Neuronal stem cell (in vitro differentiated cells): ENCODE data around the gene CILP.

Experiments used
- DNase-seq: peaks from one replicate; pipeline ENCODE4 v3.0.0-alpha.2; 2013; ENCODE audit warnings: low spot score
- H2AFZ ChIP-seq: one replicate; pipeline ENCODE4 v1.6.1; 2013; ENCODE audit warnings: mild to moderate bottlenecking, low read length, inconsistent platforms
- H2AK5ac ChIP-seq: 2 replicates; pipeline ENCODE4 v1.6.1; 2013; ENCODE audit warnings: low read depth, mild to moderate bottlenecking, inconsistent platforms, low read length, moderate library complexity, mixed read lengths
- H2BK120ac ChIP-seq: 2 replicates; pipeline ENCODE4 v1.6.1; 2013; ENCODE audit warnings: low read depth, mild to moderate bottlenecking, inconsistent platforms, low read length, moderate library complexity, mixed read lengths
- H2BK12ac ChIP-seq: one replicate; pipeline ENCODE4 v1.6.1; 2013; ENCODE audit warnings: low read length, inconsistent platforms
- H2BK15ac ChIP-seq: 2 replicates; pipeline ENCODE4 v1.6.1; 2013; ENCODE audit warnings: mild to moderate bottlenecking, low read length, inconsistent platforms, mixed read lengths
- H2BK5ac ChIP-seq: one replicate; pipeline ENCODE4 v1.6.1; 2013; ENCODE audit warnings: inconsistent platforms, mild to moderate bottlenecking, low read length, moderate library complexity
- H3K14ac ChIP-seq: one replicate; pipeline ENCODE4 v1.6.1; 2013; ENCODE audit warnings: low read length, inconsistent platforms
- H3K18ac ChIP-seq: 2 replicates; pipeline ENCODE4 v1.6.1; 2013; ENCODE audit warnings: low read length, inconsistent platforms
- H3K23ac ChIP-seq: 2 replicates; pipeline ENCODE4 v1.6.1; 2013; ENCODE audit warnings: low read depth, mild to moderate bottlenecking, mixed read lengths, low read length, inconsistent platforms; ENCODE audit not compliant: poor library complexity
- H3K27ac ChIP-seq: replicated peaks from 3 replicates; pipeline ENCODE4 v1.5.1; 2013; ENCODE audit warnings: low read length, inconsistent platforms
- H3K27me3 ChIP-seq, 3 experiments: 2 replicates each; pipeline ENCODE4 v1.6.1; 2013; ENCODE audit warnings: low read length in 3 of 3, mild to moderate bottlenecking in 2 of 3, inconsistent platforms in 1 of 3, low read depth in 1 of 3, mixed read lengths in 1 of 3, moderate library complexity in 1 of 3; ENCODE audit not compliant: control insufficient read depth in 3 of 3, insufficient read depth in 3 of 3
- H3K36me3 ChIP-seq, 2 donors: replicated peaks in 1 of 2; 2 replicates each; pipeline ENCODE4 v1.6.1; 2013; ENCODE audit warnings: low read length in 2 of 2; ENCODE audit not compliant: control insufficient read depth in 2 of 2, insufficient read depth in 2 of 2
- H3K4ac ChIP-seq: 2 replicates; pipeline ENCODE4 v1.6.1; 2013; ENCODE audit warnings: inconsistent platforms, mild to moderate bottlenecking, low read length, moderate library complexity
- H3K4me1 ChIP-seq, 2 donors: 1 replicate in 1 of 2; 2 replicates in 1 of 2; pipeline ENCODE4 v1.6.1; 2013; ENCODE audit warnings: low read length in 2 of 2, low read depth in 1 of 2; ENCODE audit not compliant: control insufficient read depth in 2 of 2, insufficient read depth in 1 of 2
- H3K4me2 ChIP-seq: one replicate; pipeline ENCODE4 v1.6.1; 2013; ENCODE audit warnings: mild to moderate bottlenecking, low read length, inconsistent platforms; ENCODE audit not compliant: insufficient read depth, poor library complexity, severe bottlenecking
- H3K4me3 ChIP-seq, 2 donors: 2 replicates each; pipeline ENCODE4 v1.5.1; 2013; ENCODE audit warnings: low read length in 2 of 2, mild to moderate bottlenecking in 2 of 2, inconsistent platforms in 1 of 2, moderate library complexity in 1 of 2
- H3K79me1 ChIP-seq: one replicate; pipeline ENCODE4 v1.6.1; 2013; ENCODE audit warnings: low read depth, mild to moderate bottlenecking, inconsistent platforms, low read length, moderate library complexity
- H3K9ac ChIP-seq: one replicate; pipeline ENCODE4 v1.6.1; 2013; ENCODE audit warnings: mild to moderate bottlenecking, low read depth, low read length, inconsistent platforms; ENCODE audit not compliant: poor library complexity
- H3K9me3 ChIP-seq, 2 donors: replicated peaks in 1 of 2; 2 replicates each; pipeline versions ENCODE3 to v1.6.1; 2013; ENCODE audit warnings: low read length in 2 of 2, mild to moderate bottlenecking in 2 of 2, inconsistent platforms in 1 of 2, low read depth in 1 of 2, mixed read lengths in 1 of 2, moderate library complexity in 1 of 2; ENCODE audit not compliant: control insufficient read depth in 2 of 2, insufficient read depth in 1 of 2
- H4K8ac ChIP-seq: one replicate; pipeline ENCODE4 v1.6.1; 2013; ENCODE audit warnings: low read depth, mild to moderate bottlenecking, inconsistent platforms, low read length, moderate library complexity
- H4K91ac ChIP-seq: one replicate; pipeline ENCODE4 v1.6.1; 2013; ENCODE audit warnings: low read length, low read depth, mild to moderate bottlenecking, inconsistent platforms; ENCODE audit not compliant: poor library complexity
- WGBS, 2 donors: extraction: QIAGEN DNeasy Blood & Tissue Kit; methylation state at CpG; one replicate each; pipeline ENCODE4 v1.1.7; 2013; ENCODE audit warnings: missing lambda C conversion rate in 2 of 2, mixed read lengths in 1 of 2; ENCODE audit not compliant: insufficient read length in 2 of 2, insufficient replicate concordance in 1 of 2; ENCODE audit errors: extremely low coverage in 2 of 2; 5-methylcytosine and 5-hydroxymethylcytosine counted together

Gene CILP

GRCh38 chr15:65207280-65207840 lies 3.9 kb downstream of the CILP start:
- no CpG with 5 or more reads among the region's 6 CpGs for WGBS, 2 donors
- no peak overlapping the region for H3K27ac ChIP-seq
- no peaks in the 10 kb centered on the region for H3K79me1 ChIP-seq
- H4K8ac ChIP-seq: peak overlapping the region; percentile 9
- H2AK5ac ChIP-seq: peak overlapping the region; percentile 15
- H3K14ac ChIP-seq: peak overlapping the region; percentile 21
- no peak overlapping the region for H4K91ac ChIP-seq
- no peak overlapping the region for H2BK12ac ChIP-seq
- no peaks in the 10 kb centered on the region for H3K36me3 ChIP-seq
- H3K4me1 ChIP-seq: peaks cover 4 to 13% of the 10 kb centered on the region in 2 donors
- no peak overlapping the region for H3K4me3 ChIP-seq
- no peak overlapping the region for H2BK120ac ChIP-seq
- peak overlapping the region; percentile 36 for H3K18ac ChIP-seq
- H3K23ac ChIP-seq: no peak overlapping the region
- H3K9me3 ChIP-seq: peaks cover 0 to 2% of the 10 kb centered on the region in 2 donors
- no peak overlapping the region for H3K4me2 ChIP-seq
- no peak overlapping the region for H2AFZ ChIP-seq
- no peak overlapping the region for H3K4ac ChIP-seq
- no peak overlapping the region for H2BK15ac ChIP-seq
- no peak overlapping the region for H3K9ac ChIP-seq
- no peak overlapping the region for H2BK5ac ChIP-seq
- H3K27me3 ChIP-seq: peaks cover 0 to 19% (median 0%) of the 10 kb centered on the region in 3 experiments
- DNase-seq: no peak

GRCh38 chr15:65206750-65207149 lies 4.5 kb downstream of the CILP start:
- Histone ChIP-seq H3K27me3 (peaks cover 0 to 19% (median 3%) of the 10 kb centered on the region in 3 experiments), H4K8ac (peak overlapping the region; percentile 9), H2BK15ac (no peak overlapping the region), H3K9me3 (peaks cover 0 to 2% of the 10 kb centered on the region in 2 donors), H2AK5ac (peak overlapping the region; percentile 15), H2BK12ac (no peak overlapping the region), H3K9ac (no peak overlapping the region), H3K4ac (no peak overlapping the region), H4K91ac (no peak overlapping the region), H2AFZ (no peak overlapping the region), H3K79me1 (no peaks in the 10 kb centered on the region), H3K27ac (no peak overlapping the region), H3K4me1 (peaks cover 4 to 13% of the 10 kb centered on the region in 2 donors), H2BK5ac (no peak overlapping the region), H3K4me3 (no peak overlapping the region), H2BK120ac (no peak overlapping the region), H3K14ac (no peak overlapping the region), H3K36me3 (no peaks in the 10 kb centered on the region), H3K18ac (no peak overlapping the region), H3K23ac (no peak overlapping the region), H3K4me2 (no peak overlapping the region)
- DNase-seq: no peak
- WGBS, 2 donors: no CpG with 5 or more reads among the region's 20 CpGs

- peaks cover 0 to 2% of the 10 kb centered on the region in 2 donors for H3K9me3 ChIP-seq
- H2BK120ac ChIP-seq: peak overlapping the region; percentile 43
- no peak overlapping the region for H3K4ac ChIP-seq
- no peak overlapping the region for H2AFZ ChIP-seq
- no peak overlapping the region for H3K27ac ChIP-seq
- H2BK12ac ChIP-seq: no peak overlapping the region
- WGBS, 2 donors: no CpG with 5 or more reads among the region's 12 CpGs
- H3K9ac ChIP-seq: no peak overlapping the region
- H3K14ac ChIP-seq: no peak overlapping the region
- no peak overlapping the region for H2BK5ac ChIP-seq
- no peaks in the 10 kb centered on the region for H3K36me3 ChIP-seq
- H3K4me3 ChIP-seq: peak overlapping the region in 1 of 2 donors; percentile 60
- no peaks in the 10 kb centered on the region for H3K79me1 ChIP-seq
- H3K4me2 ChIP-seq: no peak overlapping the region
- H4K8ac ChIP-seq: no peak overlapping the region
- no peak overlapping the region for H2BK15ac ChIP-seq
- peak overlapping the region; percentile 37 for H2AK5ac ChIP-seq
- no peak overlapping the region for H4K91ac ChIP-seq
- H3K18ac ChIP-seq: peak overlapping the region; percentile 50
- DNase-seq: no peak
- peaks cover under 1 to 13% of the 10 kb centered on the region in 2 donors for H3K4me1 ChIP-seq
- H3K23ac ChIP-seq: no peak overlapping the region
- peaks cover 0 to 19% (median 4%) of the 10 kb centered on the region in 3 experiments for H3K27me3 ChIP-seq
Measured at GRCh38 chr15:65204931-65205660, 6.2 kb downstream of the CILP start.

GRCh38 chr15:65204236-65204930 lies 6.9 kb downstream of the CILP start:
- Histone ChIP-seq H3K4me1 (peaks cover 0 to 7% of the 10 kb centered on the region in 2 donors), H3K18ac (peak overlapping the region; percentile 72), H4K8ac (no peak overlapping the region), H3K79me1 (no peaks in the 10 kb centered on the region), H3K27me3 (peaks cover 0 to 19% (median 4%) of the 10 kb centered on the region in 3 experiments), H3K27ac (no peak overlapping the region), H2AK5ac (no peak overlapping the region), H4K91ac (no peak overlapping the region), H2BK5ac (no peak overlapping the region), H2BK120ac (no peak overlapping the region), H3K4ac (no peak overlapping the region), H2AFZ (no peak overlapping the region), H3K4me3 (no peak overlapping the region), H2BK15ac (no peak overlapping the region), H2BK12ac (no peak overlapping the region), H3K36me3 (no peaks in the 10 kb centered on the region), H3K9ac (no peak overlapping the region), H3K14ac (no peak overlapping the region), H3K9me3 (peaks cover 0 to 2% of the 10 kb centered on the region in 2 donors), H3K4me2 (no peak overlapping the region), H3K23ac (peak overlapping the region; percentile 9)
- no peak for DNase-seq
- WGBS, 2 donors: no CpG with 5 or more reads among the region's 6 CpGs
